H1 (cell line): ENCODE data around the gene GPX7. TPM values are rescaled to one million over a fixed set of nuclear protein-coding genes. Genes with fewer than 3 reads are reported as not detected.

Experiments used
- CTCF ChIA-PET: fragments of 300-600 bp; sonication (Branson Sonifier 250); formaldehyde crosslinking; loops from one replicate; lab custom pipeline; 2021; ENCODE audit not compliant: partially characterized antibody; lab: Charles Lee
- POLR2A ChIA-PET: fragments of 300-600 bp; sonication (Branson Sonifier 250); formaldehyde crosslinking; loops from one replicate; lab custom pipeline; 2021; ENCODE audit warnings: inconsistent platforms; ENCODE audit not compliant: partially characterized antibody; lab: Charles Lee
- DNase-seq, 2 experiments: peaks; one replicate each; pipeline versions ENCODE4 v3.0.0 to v3.0.0-alpha.2; 2010 to 2022; ENCODE audit warnings: low spot score in 2 of 2, low read depth in 1 of 2, mixed read lengths in 1 of 2
- FAIRE-seq: peaks from 2 replicates; lab custom pipeline; 2011; peaks lifted over from hg19 to GRCh38; lab: Jason Lieb, UNC
- H2AFZ ChIP-seq: 2 replicates; pipeline ENCODE4 v1.8.1; 2012; ENCODE audit warnings: low read length, inconsistent platforms
- H2AK5ac ChIP-seq: 2 replicates; pipeline ENCODE4 v1.6.1; 2013; ENCODE audit warnings: low read depth, low read length
- H2BK120ac ChIP-seq: replicated peaks from 2 replicates; pipeline ENCODE3; 2013; ENCODE audit warnings: low read depth, low read length, inconsistent platforms
- H2BK12ac ChIP-seq: 2 replicates; pipeline ENCODE4 v1.6.1; 2013; ENCODE audit warnings: low read depth, low read length
- H2BK15ac ChIP-seq: 2 replicates; pipeline ENCODE4 v1.6.1; 2013; ENCODE audit warnings: low read length
- H2BK20ac ChIP-seq: 2 replicates; pipeline ENCODE4 v1.6.1; 2013; ENCODE audit warnings: low read length
- H2BK5ac ChIP-seq: 2 replicates; pipeline ENCODE4 v1.6.1; 2013; ENCODE audit warnings: low read depth, low read length
- H3K14ac ChIP-seq: 2 replicates; pipeline ENCODE4 v1.6.1; 2013; ENCODE audit warnings: inconsistent platforms; ENCODE audit not compliant: insufficient read length
- H3K18ac ChIP-seq: 2 replicates; pipeline ENCODE4 v1.6.1; 2013; ENCODE audit warnings: low read length; ENCODE audit errors: extremely low read depth
- H3K23ac ChIP-seq: 2 replicates; pipeline ENCODE4 v1.6.1; 2013; ENCODE audit warnings: inconsistent platforms; ENCODE audit not compliant: insufficient read length
- H3K23me2 ChIP-seq: 2 replicates; pipeline ENCODE4 v1.6.1; 2013; ENCODE audit warnings: low read depth, low read length
- H3K27ac ChIP-seq: 2 replicates; pipeline ENCODE4 v1.6.1; 2011; ENCODE audit warnings: low read depth, low read length, inconsistent platforms
- H3K27me3 ChIP-seq, 4 experiments: replicated peaks in 1 of 4; 1 replicate in 1 of 4; 2 replicates in 3 of 4; pipeline versions ENCODE4 v1.6.1 to v1.8.1; 2011 to 2013; ENCODE audit warnings: low read length in 3 of 4, mild to moderate bottlenecking in 3 of 4, inconsistent platforms in 2 of 4, mixed read lengths in 2 of 4, moderate library complexity in 1 of 4; ENCODE audit not compliant: control insufficient read depth in 3 of 4, insufficient read depth in 3 of 4; ENCODE audit errors: extremely low read depth in 1 of 4
- H3K36me3 ChIP-seq, 4 experiments: 2 replicates each; pipeline versions ENCODE4 v1.6.1 to v1.8.1; 2011 to 2013; ENCODE audit warnings: mild to moderate bottlenecking in 4 of 4, low read length in 3 of 4, moderate library complexity in 2 of 4, control low read depth in 1 of 4, inconsistent platforms in 1 of 4; ENCODE audit not compliant: insufficient read depth in 4 of 4, control insufficient read depth in 2 of 4
- H3K4ac ChIP-seq: replicated peaks from 2 replicates; pipeline ENCODE3; 2013; ENCODE audit warnings: low read length, low read depth, mixed read lengths, inconsistent platforms; ENCODE audit not compliant: insufficient read length
- H3K4me1 ChIP-seq, 4 experiments: replicated peaks in 1 of 4; 1 replicate in 1 of 4; 2 replicates in 3 of 4; pipeline versions ENCODE4 v1.6.1 to v1.8.1; 2011 to 2013; ENCODE audit warnings: low read length in 3 of 4, inconsistent platforms in 2 of 4, mixed read lengths in 1 of 4; ENCODE audit not compliant: insufficient read depth in 4 of 4, control insufficient read depth in 3 of 4
- H3K4me2 ChIP-seq, 2 experiments: 2 replicates each; pipeline versions ENCODE4 v1.6.1 to v1.8.1; 2011 to 2013; ENCODE audit warnings: low read depth in 2 of 2, low read length in 2 of 2, control low read depth in 1 of 2, inconsistent platforms in 1 of 2, mild to moderate bottlenecking in 1 of 2; ENCODE audit not compliant: insufficient read depth in 1 of 2
- H3K4me3 ChIP-seq, 4 experiments: fragments of 200-600, 300-600 bp in 1 of 4; sonication (generic), shearing (Covaris generic), sonication (Bioruptor Twin) in 1 of 4; 2 replicates each; pipeline versions ENCODE4 v1.5.1 to v1.8.1; 2011 to 2016; ENCODE audit warnings: low read length in 4 of 4, low read depth in 3 of 4, control low read depth in 2 of 4, inconsistent platforms in 2 of 4, mild to moderate bottlenecking in 2 of 4, mixed read lengths in 1 of 4, moderate library complexity in 1 of 4; ENCODE audit not compliant: insufficient read depth in 2 of 4; ENCODE audit errors: extremely low read depth in 1 of 4
- H3K56ac ChIP-seq: replicated peaks from 2 replicates; pipeline ENCODE3; 2013; ENCODE audit warnings: low read depth, mild to moderate bottlenecking, mixed read lengths, low read length, inconsistent platforms; ENCODE audit not compliant: insufficient read length
- H3K79me1 ChIP-seq: 2 replicates; pipeline ENCODE4 v1.6.1; 2013; ENCODE audit warnings: low read depth, low read length, control low read depth
- H3K79me2 ChIP-seq, 2 experiments: 2 replicates each; pipeline versions ENCODE4 v1.6.1 to v1.8.1; 2012 to 2013; ENCODE audit warnings: low read length in 2 of 2, mild to moderate bottlenecking in 2 of 2, inconsistent platforms in 1 of 2; ENCODE audit not compliant: insufficient read depth in 2 of 2, control insufficient read depth in 1 of 2
- H3K9ac ChIP-seq, 4 experiments: replicated peaks in 1 of 4; 1 replicate in 1 of 4; 2 replicates in 3 of 4; pipeline versions ENCODE4 v1.6.1 to v1.8.1; 2011 to 2013; ENCODE audit warnings: low read depth in 3 of 4, low read length in 3 of 4, control low read depth in 2 of 4, mild to moderate bottlenecking in 2 of 4, moderate library complexity in 2 of 4, inconsistent platforms in 1 of 4; ENCODE audit errors: extremely low read depth in 1 of 4
- H3K9me3 ChIP-seq, 2 experiments: 2 replicates each; pipeline versions ENCODE4 v1.6.1 to v1.8.1; 2012 to 2013; ENCODE audit warnings: mild to moderate bottlenecking in 2 of 2, moderate library complexity in 2 of 2, control low read depth in 1 of 2, inconsistent platforms in 1 of 2, low read depth in 1 of 2, low read length in 1 of 2, mixed read lengths in 1 of 2; ENCODE audit not compliant: insufficient read depth in 2 of 2
- H4K20me1 ChIP-seq, 2 experiments: replicated peaks in 1 of 2; 2 replicates each; pipeline versions ENCODE3 to v1.8.1; 2011 to 2013; ENCODE audit warnings: inconsistent platforms in 2 of 2, low read length in 2 of 2, mild to moderate bottlenecking in 1 of 2; ENCODE audit not compliant: insufficient read depth in 2 of 2, control insufficient read depth in 1 of 2
- H4K5ac ChIP-seq: 2 replicates; pipeline ENCODE4 v1.6.1; 2013; ENCODE audit warnings: low read length, low read depth, mixed read lengths, inconsistent platforms; ENCODE audit not compliant: insufficient read length
- H4K8ac ChIP-seq: 2 replicates; pipeline ENCODE4 v1.8.0; 2013; ENCODE audit warnings: mild to moderate bottlenecking, moderate library complexity, low read length, inconsistent platforms; ENCODE audit not compliant: insufficient read depth; ENCODE audit errors: extremely low read depth
- H4K91ac ChIP-seq: replicated peaks from 2 replicates; pipeline ENCODE3; 2013; ENCODE audit warnings: low read length, mixed read lengths, inconsistent platforms; ENCODE audit not compliant: insufficient read length
- CTBP2 ChIP-seq: IDR thresholded peaks from 2 replicates; pipeline ENCODE4 v1.7.0; 2011; ENCODE audit warnings: borderline replicate concordance, mild to moderate bottlenecking, moderate library complexity, mixed read lengths, low read length; ENCODE audit not compliant: insufficient read depth, insufficient read length
- FOSL1 ChIP-seq: IDR thresholded peaks from 2 replicates; pipeline ENCODE4 v1.6.1; 2011; ENCODE audit warnings: mild to moderate bottlenecking, low read depth, low read length, moderate library complexity; ENCODE audit not compliant: insufficient read depth
- GABPA ChIP-seq: IDR thresholded peaks from 2 replicates; pipeline ENCODE4 v1.6.1; 2011; ENCODE audit warnings: mild to moderate bottlenecking, low read length, moderate library complexity, borderline replicate concordance; ENCODE audit not compliant: insufficient read depth
- POLR2A ChIP-seq, 2 experiments: IDR thresholded peaks; 1 replicate in 1 of 2; 2 replicates in 1 of 2; pipeline ENCODE4 v1.6.1; 2011; ENCODE audit warnings: low read depth in 2 of 2, low read length in 2 of 2, mild to moderate bottlenecking in 2 of 2; ENCODE audit errors: control extremely low read depth in 1 of 2
- POLR2AphosphoS5 ChIP-seq: IDR thresholded peaks from 2 replicates; pipeline ENCODE4 v1.6.1; 2011; ENCODE audit warnings: low read depth, low read length
- RFX5 ChIP-seq: IDR thresholded peaks from 2 replicates; pipeline ENCODE4 v1.6.1; 2011; ENCODE audit warnings: low read depth, low read length, improper control_type of control experiment, borderline replicate concordance
- RNF2 ChIP-seq: fragments of 200-900, 300-1000 bp; sonication (generic); IDR thresholded peaks from 2 replicates; pipeline ENCODE4 v1.7.1; 2016; ENCODE audit warnings: borderline replicate concordance, low read depth, mild to moderate bottlenecking, antibody characterized with exemption, low read length; ENCODE audit not compliant: poor library complexity, severe bottlenecking; ENCODE audit errors: missing control alignments
- SIRT6 ChIP-seq: IDR thresholded peaks from one replicate; pipeline ENCODE4 v1.7.1; 2012; ENCODE audit warnings: low read length, inconsistent platforms
- SP2 ChIP-seq: IDR thresholded peaks from 2 replicates; pipeline ENCODE4 v1.6.1; 2012; ENCODE audit warnings: mild to moderate bottlenecking, low read length, inconsistent platforms
- SP4 ChIP-seq: IDR thresholded peaks from 2 replicates; pipeline ENCODE4 v1.6.1; 2012; ENCODE audit warnings: low read length, inconsistent platforms
- SRF ChIP-seq: IDR thresholded peaks from 2 replicates; pipeline ENCODE4 v1.6.1; 2011; ENCODE audit warnings: mild to moderate bottlenecking, low read depth, low read length, moderate library complexity
- TEAD4 ChIP-seq: IDR thresholded peaks from 2 replicates; pipeline ENCODE4 v1.6.1; 2012; ENCODE audit warnings: low read depth, low read length, inconsistent platforms, mixed read lengths
- YY1 ChIP-seq: IDR thresholded peaks from 2 replicates; pipeline ENCODE4 v1.6.1; 2011; ENCODE audit warnings: low read depth, mild to moderate bottlenecking, low read length
- WGBS, 2 experiments: shearing (Covaris generic) in 1 of 2; methylation state at CpG; one replicate each; pipeline versions ENCODE4 v1.1.6 to v1.1.7; 2013 to 2015; ENCODE audit warnings: low lambda C conversion rate in 2 of 2, mixed read lengths in 2 of 2, inconsistent platforms in 1 of 2, low coverage in 1 of 2, missing lambda C conversion rate in 1 of 2; ENCODE audit not compliant: insufficient replicate concordance in 2 of 2, insufficient coverage in 1 of 2, insufficient read length in 1 of 2; ENCODE audit errors: extremely low coverage in 1 of 2, missing lambda C conversion rate in 1 of 2; 5-methylcytosine and 5-hydroxymethylcytosine counted together
- polyA plus RNA-seq, 7 experiments: library from polyadenylated mRNA; depleted of rRNA in 3 of 7; stranded (reverse) in 5 of 7; unstranded in 2 of 7; fragments of >200 nt in 5 of 7; fragments of 200-250 nt in 2 of 7; gene quantifications; 1 replicate in 5 of 7; 2 replicates in 1 of 7; 4 replicates in 1 of 7; pipeline versions ENCODE4 v1.2.1 to v1.2.3, GENCODE V29; 2011 to 2013; ENCODE audit warnings: missing spikeins in 2 of 7, mixed read lengths in 2 of 7
- total RNA-seq: library from RNA; stranded (reverse); fragmentation: NEBNext Ultra II Directional; extraction: Animal tissue kit (Norgen Biotek cat#: 25700); gene quantifications from 2 replicates; pipeline ENCODE4 v1.2.1, GENCODE V29; 2021
- TF ChIP-seq, protein P1 (sequence below): IDR thresholded peaks from 2 replicates; pipeline ENCODE4 v1.6.1; 2012; ENCODE audit warnings: low read length, inconsistent platforms

Gene GPX7
- total and polyA plus RNA-seq, 2 of the 8 experiments (the other 6 are each of a cell fraction or from before 2014, with no cell fraction given), result 13.0 to 37.5 TPM

DNA sequence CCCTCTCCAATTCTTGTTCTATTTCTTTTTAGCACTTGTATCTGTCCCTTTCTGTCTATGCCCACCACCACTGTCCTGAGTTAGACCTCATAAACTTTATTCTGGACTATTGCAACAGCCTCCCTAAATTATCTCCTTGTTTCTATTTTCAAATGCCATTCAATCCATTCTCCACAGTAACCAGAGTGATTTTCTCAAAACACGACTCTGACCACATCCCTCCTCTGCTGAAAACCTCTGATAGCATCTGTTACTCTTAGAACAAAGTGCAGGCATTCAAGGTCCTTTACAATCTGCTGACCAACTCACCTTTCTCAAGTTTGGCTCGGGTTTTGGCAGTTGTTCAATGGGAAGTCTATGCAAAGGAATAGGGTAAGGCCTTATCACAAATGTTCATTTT, 22.8 kb upstream of the GPX7 start:
- Histone ChIP-seq H2AFZ (no peak overlapping the region), H3K4me3 (no peak overlapping the region), H3K23me2 (no peaks in the 10 kb centered on the region), H2BK12ac (no peak overlapping the region), H3K36me3 (no peaks in the 10 kb centered on the region), H2BK15ac (no peak overlapping the region), H2BK20ac (no peak overlapping the region), H2BK120ac (no peak overlapping the region), H3K27me3 (no peaks in the 10 kb centered on the region; a peak in 1 of 7 replicates), H3K14ac (no peak overlapping the region), H3K4me1 (no peaks in the 10 kb centered on the region), H4K8ac (no peak overlapping the region), H3K27ac (no peak overlapping the region), H3K79me1 (no peaks in the 10 kb centered on the region), H3K4ac (no peak overlapping the region), H3K9ac (no peak overlapping the region), H2BK5ac (no peak overlapping the region), H4K5ac (no peak overlapping the region), H3K9me3 (no peaks in the 10 kb centered on the region), H2AK5ac (no peak overlapping the region), H3K4me2 (no peak overlapping the region), H4K91ac (no peak overlapping the region), H3K56ac (no peak overlapping the region), H3K23ac (no peak overlapping the region), H3K18ac (no peak overlapping the region), H3K79me2 (no peaks in the 10 kb centered on the region), H4K20me1 (no peaks in the 10 kb centered on the region)
- ChIA-PET POLR2A (no interaction called here), CTCF (interaction anchor here (0.7 to 1.0 kb wide), 2 partner anchors 14 to 383 kb away, joined by 3 read pairs; no protein-coding TSS in a partner anchor)
- DNase-seq (no peak), FAIRE-seq (no peak)
- 83% methylated on average over 2 of the region's 2 CpGs; no CpG with 5 or more reads in 1 of the 2 experiments for WGBS, 2 experiments
- no peak for TF ChIP-seq SRF
- no peak for TF ChIP-seq YY1
- no peak for TF ChIP-seq SIRT6
- no peak for TF ChIP-seq CTBP2
- no peak for TF ChIP-seq GABPA
- no peak for TF ChIP-seq RFX5
- TF ChIP-seq POLR2A (IDR thresholded peaks at IDR 0.05; ENCODE audit: control extremely low read depth in 1 of 2, low read depth in 2 of 2, low read length in 2 of 2), result no peak
- no peak for TF ChIP-seq SP2
- TF ChIP-seq SP4, result no peak
- TF ChIP-seq RNF2, result no peak
- no peak for TF ChIP-seq POLR2AphosphoS5
- no peak for TF ChIP-seq TEAD4
- TF ChIP-seq, protein P1, sequence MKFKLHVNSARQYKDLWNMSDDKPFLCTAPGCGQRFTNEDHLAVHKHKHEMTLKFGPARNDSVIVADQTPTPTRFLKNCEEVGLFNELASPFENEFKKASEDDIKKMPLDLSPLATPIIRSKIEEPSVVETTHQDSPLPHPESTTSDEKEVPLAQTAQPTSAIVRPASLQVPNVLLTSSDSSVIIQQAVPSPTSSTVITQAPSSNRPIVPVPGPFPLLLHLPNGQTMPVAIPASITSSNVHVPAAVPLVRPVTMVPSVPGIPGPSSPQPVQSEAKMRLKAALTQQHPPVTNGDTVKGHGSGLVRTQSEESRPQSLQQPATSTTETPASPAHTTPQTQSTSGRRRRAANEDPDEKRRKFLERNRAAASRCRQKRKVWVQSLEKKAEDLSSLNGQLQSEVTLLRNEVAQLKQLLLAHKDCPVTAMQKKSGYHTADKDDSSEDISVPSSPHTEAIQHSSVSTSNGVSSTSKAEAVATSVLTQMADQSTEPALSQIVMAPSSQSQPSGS, result no peak
- TF ChIP-seq FOSL1, result no peak
